Neural progenitor cell (in vitro differentiated cells): ENCODE results near the gene ALDH5A1.
A peak's percentile ranks its signal among the peaks of the same experiment; 100 is the strongest.

ENCODE experiments used
- EZH2 ChIP-seq: fragments of 200-600 bp; sonication (generic); IDR thresholded peaks from 2 replicates; pipeline ENCODE4 v1.6.1; 2017; ENCODE audit warnings: antibody characterized with exemption, mild to moderate bottlenecking, moderate library complexity
- TF ChIP-seq, protein P1 (sequence below): fragments of 200-600 bp; sonication (generic); IDR thresholded peaks from 2 replicates; pipeline ENCODE4 v1.5.1; 2017; ENCODE audit warnings: antibody characterized with exemption, mild to moderate bottlenecking

DNA sequence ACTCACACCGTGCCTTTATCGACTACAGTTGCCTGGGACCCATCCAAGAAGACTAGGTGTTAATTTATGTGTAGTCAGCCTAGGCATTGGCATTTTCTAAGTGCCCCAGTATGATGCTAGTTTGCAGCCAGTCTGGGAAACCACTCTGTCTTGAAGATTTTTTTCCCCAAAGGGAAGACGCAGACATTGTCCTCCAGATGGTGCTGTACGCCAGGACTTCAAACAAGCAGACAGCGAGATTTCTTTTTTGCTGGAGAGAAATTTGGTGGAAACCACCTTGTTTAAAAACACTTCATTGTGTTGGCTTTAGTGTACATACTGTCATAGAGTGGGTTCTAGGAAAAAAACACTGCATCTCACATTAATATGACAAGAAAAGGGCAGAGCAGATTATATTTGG, 30.0 kb downstream of the ALDH5A1 start:
- no peak for TF ChIP-seq EZH2
- TF ChIP-seq, protein P1, sequence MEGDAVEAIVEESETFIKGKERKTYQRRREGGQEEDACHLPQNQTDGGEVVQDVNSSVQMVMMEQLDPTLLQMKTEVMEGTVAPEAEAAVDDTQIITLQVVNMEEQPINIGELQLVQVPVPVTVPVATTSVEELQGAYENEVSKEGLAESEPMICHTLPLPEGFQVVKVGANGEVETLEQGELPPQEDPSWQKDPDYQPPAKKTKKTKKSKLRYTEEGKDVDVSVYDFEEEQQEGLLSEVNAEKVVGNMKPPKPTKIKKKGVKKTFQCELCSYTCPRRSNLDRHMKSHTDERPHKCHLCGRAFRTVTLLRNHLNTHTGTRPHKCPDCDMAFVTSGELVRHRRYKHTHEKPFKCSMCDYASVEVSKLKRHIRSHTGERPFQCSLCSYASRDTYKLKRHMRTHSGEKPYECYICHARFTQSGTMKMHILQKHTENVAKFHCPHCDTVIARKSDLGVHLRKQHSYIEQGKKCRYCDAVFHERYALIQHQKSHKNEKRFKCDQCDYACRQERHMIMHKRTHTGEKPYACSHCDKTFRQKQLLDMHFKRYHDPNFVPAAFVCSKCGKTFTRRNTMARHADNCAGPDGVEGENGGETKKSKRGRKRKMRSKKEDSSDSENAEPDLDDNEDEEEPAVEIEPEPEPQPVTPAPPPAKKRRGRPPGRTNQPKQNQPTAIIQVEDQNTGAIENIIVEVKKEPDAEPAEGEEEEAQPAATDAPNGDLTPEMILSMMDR = peak; percentile 75
